ENCODE results near the gene DDX56. TPM values are rescaled to one million over a fixed set of nuclear protein-coding genes. Genes with fewer than 3 reads are reported as not detected.
"Not testable (repeated sequence)": the region's sequence is repeated elsewhere in the genome, so short reads cannot be mapped to it uniquely, and the experiment has no call there.

DDX56 gene
- total RNA-seq, 1 donor from 2014 or later: 53.5 TPM

DNA sequence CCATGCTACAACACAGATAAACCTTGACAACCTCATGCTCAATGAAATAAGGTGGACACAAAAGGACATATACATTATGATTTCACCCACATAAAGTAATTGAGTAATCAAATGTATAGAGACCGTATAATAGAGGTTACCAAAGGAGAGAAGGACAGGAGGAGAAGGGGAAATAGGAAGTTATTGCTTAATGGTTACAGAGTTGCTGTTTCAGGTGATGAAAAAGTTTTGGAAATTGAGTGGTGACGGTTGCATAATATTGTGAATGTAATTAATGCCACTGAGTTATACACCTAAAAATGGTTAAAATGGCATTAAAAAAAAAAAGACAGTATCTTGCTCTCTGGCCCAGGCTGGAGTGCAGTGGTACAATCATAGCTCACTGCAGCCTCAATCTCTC, 31.2 kb upstream of the DDX56 start:
- intact Hi-C loops (cut with DNase I): no loop called here
- Histone ChIP-seq H3K27ac (no peak overlapping the region), H3K4me1 (peaks cover 19% of the 10 kb centered on the region), H3K36me3 (no peaks in the 10 kb centered on the region), H3K9me3 (no peaks in the 10 kb centered on the region), H3K27me3 (no peaks in the 10 kb centered on the region), H3K4me3 (no peak overlapping the region)
- ATAC-seq: no peak
- no peak for DNase-seq
- TF ChIP-seq, protein P1, sequence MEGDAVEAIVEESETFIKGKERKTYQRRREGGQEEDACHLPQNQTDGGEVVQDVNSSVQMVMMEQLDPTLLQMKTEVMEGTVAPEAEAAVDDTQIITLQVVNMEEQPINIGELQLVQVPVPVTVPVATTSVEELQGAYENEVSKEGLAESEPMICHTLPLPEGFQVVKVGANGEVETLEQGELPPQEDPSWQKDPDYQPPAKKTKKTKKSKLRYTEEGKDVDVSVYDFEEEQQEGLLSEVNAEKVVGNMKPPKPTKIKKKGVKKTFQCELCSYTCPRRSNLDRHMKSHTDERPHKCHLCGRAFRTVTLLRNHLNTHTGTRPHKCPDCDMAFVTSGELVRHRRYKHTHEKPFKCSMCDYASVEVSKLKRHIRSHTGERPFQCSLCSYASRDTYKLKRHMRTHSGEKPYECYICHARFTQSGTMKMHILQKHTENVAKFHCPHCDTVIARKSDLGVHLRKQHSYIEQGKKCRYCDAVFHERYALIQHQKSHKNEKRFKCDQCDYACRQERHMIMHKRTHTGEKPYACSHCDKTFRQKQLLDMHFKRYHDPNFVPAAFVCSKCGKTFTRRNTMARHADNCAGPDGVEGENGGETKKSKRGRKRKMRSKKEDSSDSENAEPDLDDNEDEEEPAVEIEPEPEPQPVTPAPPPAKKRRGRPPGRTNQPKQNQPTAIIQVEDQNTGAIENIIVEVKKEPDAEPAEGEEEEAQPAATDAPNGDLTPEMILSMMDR (IDR thresholded peaks at IDR 0.05): no peak

DNA sequence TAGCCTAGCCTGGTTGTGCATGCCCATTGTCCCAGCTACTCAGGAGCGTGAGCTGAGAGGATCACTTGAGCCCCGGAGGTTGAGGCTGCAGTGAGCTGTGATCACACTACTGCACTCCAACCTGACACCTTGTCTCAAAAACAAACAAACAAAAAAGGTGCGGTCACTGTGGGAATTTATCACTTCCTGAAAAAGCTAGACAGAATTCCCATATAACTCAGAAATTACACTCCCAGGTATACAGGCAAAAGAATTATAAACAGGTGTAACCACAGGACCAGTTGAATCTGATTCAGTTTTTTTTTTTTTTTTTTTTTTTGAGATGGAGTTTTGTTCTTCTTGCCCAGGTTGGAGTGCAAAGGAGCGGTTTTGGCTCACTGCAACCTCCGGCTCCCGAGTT, 29.5 kb upstream of the DDX56 start:
- DNase-seq: no peak
- H3K4me3 ChIP-seq: no peak overlapping the region
- ATAC-seq: no peak
- peaks cover 8% of the 10 kb centered on the region for H3K4me1 ChIP-seq
- no peaks in the 10 kb centered on the region for H3K27me3 ChIP-seq
- H3K9me3 ChIP-seq: no peaks in the 10 kb centered on the region
- H3K27ac ChIP-seq: no peak overlapping the region
- no peaks in the 10 kb centered on the region for H3K36me3 ChIP-seq
- TF ChIP-seq, protein P1 (IDR thresholded peaks at IDR 0.05): no peak
- intact Hi-C loops (cut with DNase I): no loop called here

DNA sequence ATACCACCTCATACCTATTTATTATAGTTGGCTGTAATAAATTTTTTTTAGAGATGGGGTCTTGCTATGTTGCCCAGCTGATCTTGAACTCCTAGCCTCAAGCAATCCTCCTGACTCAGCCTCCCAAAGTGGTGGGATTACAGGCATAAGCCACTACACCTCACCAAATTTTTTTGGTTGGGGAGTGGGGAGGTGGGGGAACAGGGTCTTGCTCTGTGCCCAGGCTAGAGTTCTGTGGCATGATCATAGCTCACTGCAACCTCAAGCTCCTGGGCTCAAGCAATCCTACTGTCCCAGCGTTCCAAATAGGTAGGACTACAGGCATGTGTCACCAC, 28.8 kb upstream of the DDX56 start:
- Histone ChIP-seq H3K27me3 (no peaks in the 10 kb centered on the region), H3K4me1 (peaks cover 3% of the 10 kb centered on the region), H3K9me3 (no peaks in the 10 kb centered on the region), H3K36me3 (no peaks in the 10 kb centered on the region), H3K4me3 (no peak overlapping the region), H3K27ac (no peak overlapping the region)
- TF ChIP-seq, protein P1 (IDR thresholded peaks at IDR 0.05): no peak
- no peak for DNase-seq
- intact Hi-C loops (cut with DNase I): no loop called here
- ATAC-seq: no peak

DNA sequence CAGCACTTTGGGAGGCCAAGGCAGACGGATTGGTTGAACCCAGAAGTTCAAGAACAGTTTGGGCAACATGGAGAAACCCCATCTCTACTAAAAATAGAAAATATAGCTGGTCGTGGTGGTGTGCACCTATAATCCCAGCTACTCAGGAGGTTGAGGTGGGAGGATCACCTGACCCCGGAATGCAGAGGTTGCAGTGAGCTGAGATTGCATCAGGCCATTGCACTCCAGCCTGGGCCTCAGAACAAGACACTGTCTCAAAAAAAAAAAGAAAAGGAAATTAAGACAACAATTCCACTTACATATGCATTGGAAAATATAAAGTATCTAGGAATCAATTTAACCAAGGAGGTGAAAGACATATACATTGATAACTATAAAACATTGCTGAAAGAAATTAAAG, 25.5 kb upstream of the DDX56 start:
- H3K27ac ChIP-seq: no peak overlapping the region
- TF ChIP-seq, protein P1 (IDR thresholded peaks at IDR 0.05): no peak
- no peak for ATAC-seq
- H3K9me3 ChIP-seq: no peaks in the 10 kb centered on the region
- intact Hi-C loops (cut with DNase I): no loop called here
- H3K4me3 ChIP-seq: no peak overlapping the region
- no peaks in the 10 kb centered on the region for H3K27me3 ChIP-seq
- no peak for DNase-seq
- H3K36me3 ChIP-seq: no peaks in the 10 kb centered on the region
- no peaks in the 10 kb centered on the region for H3K4me1 ChIP-seq

DNA sequence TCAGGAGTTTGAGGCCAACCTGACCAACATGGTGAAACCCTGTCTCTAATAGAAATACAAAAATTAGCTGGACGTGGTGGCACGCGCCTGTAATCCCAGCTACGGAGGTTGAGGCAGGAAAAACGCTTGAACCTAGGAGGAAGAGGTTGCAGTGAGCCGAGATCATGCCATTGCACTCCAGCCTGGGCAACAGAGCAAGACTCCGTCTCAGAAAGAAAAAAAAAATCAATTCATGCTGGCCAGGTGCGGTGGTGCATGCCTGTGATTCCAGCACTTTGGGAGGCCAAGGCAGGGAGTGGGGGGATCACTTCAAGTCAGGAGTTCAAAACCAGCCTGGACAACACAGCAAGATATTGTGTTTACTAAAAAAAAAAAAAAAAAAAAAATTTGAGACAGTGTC, 23.5 kb upstream of the DDX56 start:
- ATAC-seq; intact Hi-C loops (cut with DNase I); H3K36me3 ChIP-seq; H3K27ac ChIP-seq; H3K27me3 ChIP-seq; H3K4me1 ChIP-seq; H3K9me3 ChIP-seq; DNase-seq; H3K4me3 ChIP-seq: not testable (repeated sequence)

- Histone ChIP-seq H3K9me3 (no peaks in the 10 kb centered on the region), H3K4me1 (no peaks in the 10 kb centered on the region), H3K4me3 (no peak overlapping the region), H3K27me3 (no peaks in the 10 kb centered on the region), H3K36me3 (no peaks in the 10 kb centered on the region), H3K27ac (no peak overlapping the region)
- TF ChIP-seq, protein P1 (IDR thresholded peaks at IDR 0.05): no peak
- peak; percentile 62 for ATAC-seq
- intact Hi-C loops (cut with DNase I): no loop called here
- DNase-seq: no peak
These were observed 22.4 kb upstream of the DDX56 start for GRCh38 chr7:44595934-44596635.
